Mammary epithelial cell (primary cell): Measurements from ENCODE around the gene ZNF853.

Source experiments
- CTCF ChIP-seq, 2 donors: IDR thresholded peaks in 1 of 2; conservative IDR thresholded peaks in 1 of 2; 2 replicates each; pipeline ENCODE4 v1.5.1; 2011 to 2012; ENCODE audit warnings: inconsistent platforms in 2 of 2, low read length in 2 of 2, mild to moderate bottlenecking in 2 of 2, control low read depth in 1 of 2, low read depth in 1 of 2; ENCODE audit not compliant: insufficient read depth in 1 of 2; ENCODE audit errors: extremely low read depth in 1 of 2
- EZH2 ChIP-seq: IDR thresholded peaks from 2 replicates; pipeline ENCODE4 v1.6.1; 2012; ENCODE audit warnings: low read length, inconsistent platforms, borderline replicate concordance

DNA sequence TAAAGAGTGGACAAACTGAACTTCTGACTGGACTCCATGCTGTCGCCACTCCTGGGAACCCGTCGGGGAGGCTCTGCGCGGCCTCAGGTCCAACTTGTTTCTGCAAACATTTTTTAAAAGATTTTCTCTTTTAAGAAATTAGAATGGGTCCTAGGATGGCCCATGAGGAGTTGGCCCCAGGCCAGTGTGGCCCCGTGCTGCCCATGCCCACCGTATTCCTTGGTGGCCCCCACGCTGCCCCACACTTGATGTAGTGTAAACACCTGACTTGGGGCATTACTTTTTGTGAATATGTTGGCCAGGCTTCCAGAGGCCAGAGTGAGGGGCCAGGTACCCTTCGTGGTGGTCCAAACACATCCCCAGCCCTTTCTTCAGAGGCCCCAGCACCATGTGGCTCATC, 41.0 kb downstream of the ZNF853 start:
- TF ChIP-seq CTCF (conservative IDR thresholded peaks at IDR 0.05 in 1 of 2, IDR thresholded peaks at IDR 0.05 in 1 of 2; ENCODE audit: extremely low read depth in 1 of 2, insufficient read depth in 1 of 2, low read depth in 1 of 2, low read length in 2 of 2) = no peak
- no peak for TF ChIP-seq EZH2
